DMS53 treated with DMSO at 0.1 percent for 48 hours (cell line): ENCODE measurements around the gene MCRIP2.

ENCODE experiments used
- DNase-seq: peaks from one replicate; lab custom pipeline; 2025; ENCODE audit not compliant: unreplicated experiment; lab: John Stamatoyannopoulos, UW

The MCRIP2 gene

DNA sequence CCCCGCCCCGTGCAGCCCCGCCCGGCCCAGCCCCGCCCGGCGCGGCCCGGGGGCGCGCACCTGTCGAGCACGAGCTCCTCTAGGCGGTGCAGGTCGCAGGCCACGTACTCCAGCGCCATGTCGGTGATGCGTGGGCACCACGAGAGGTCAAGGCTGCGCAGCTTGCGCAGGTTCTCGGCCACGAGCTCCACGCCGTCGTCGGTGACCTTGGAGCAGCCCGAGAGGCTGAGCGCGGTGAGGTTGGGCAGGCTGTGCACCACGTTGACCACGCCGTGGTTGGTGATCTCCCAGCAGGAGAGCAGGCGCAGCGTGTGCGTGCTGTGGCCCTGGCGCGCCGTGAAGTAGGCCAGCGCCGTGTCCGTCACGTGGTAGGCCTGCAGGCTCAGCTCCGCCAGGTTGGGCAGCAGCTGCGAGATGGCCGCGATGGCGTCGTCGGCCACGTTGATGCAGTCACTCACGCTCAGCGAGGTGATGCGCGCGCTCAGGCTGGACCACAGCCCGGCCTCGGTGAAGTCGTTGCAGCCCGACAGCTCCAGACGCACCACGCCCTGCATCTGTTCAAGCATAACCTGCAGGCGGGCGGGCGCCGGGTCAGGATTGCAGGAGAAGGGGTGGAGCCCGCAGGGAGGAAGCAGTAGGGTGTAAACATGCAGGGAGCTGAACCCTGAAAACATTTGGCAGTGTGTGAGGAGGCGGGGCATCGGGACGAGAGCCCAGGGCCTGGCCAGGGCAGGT is 53.9 kb downstream of the MCRIP2 start:
- peak; percentile 92 for DNase-seq
